Activated CD4-positive, alpha-beta T cell treated with anti-CD3 and anti-CD28 coated beads, Interleukin-2, amount 10 ng/mL, durations not matched to agents 24 days and 14 days (primary cell): ENCODE measurements around the gene NGB. TPM values are rescaled to one million over a fixed set of nuclear protein-coding genes. Genes with fewer than 3 reads are reported as not detected.
"Not testable (repeated sequence)": the region's sequence is repeated elsewhere in the genome, so short reads cannot be mapped to it uniquely, and the experiment has no call there.

Source experiments
- DNase-seq: peaks from one replicate; pipeline ENCODE4 v3.0.0; 2022
- H3K27ac Mint-ChIP-seq: one replicate; pipeline ENCODE4 v1.8.0; 2022; ENCODE audit warnings: mild to moderate bottlenecking, mixed read lengths
- H3K27me3 Mint-ChIP-seq: one replicate; pipeline ENCODE4 v1.8.0; 2022; ENCODE audit warnings: mixed read lengths
- H3K36me3 Mint-ChIP-seq: one replicate; pipeline ENCODE4 v1.8.0; 2022; ENCODE audit warnings: low read depth, mild to moderate bottlenecking, mixed read lengths
- H3K4me1 Mint-ChIP-seq: one replicate; pipeline ENCODE4 v1.8.0; 2021; ENCODE audit warnings: mixed read lengths
- H3K4me3 Mint-ChIP-seq: one replicate; pipeline ENCODE4 v1.8.0; 2022; ENCODE audit warnings: mild to moderate bottlenecking, moderate library complexity, mixed read lengths
- H3K9me3 Mint-ChIP-seq: one replicate; pipeline ENCODE4 v1.8.0; 2021; ENCODE audit warnings: mixed read lengths
- intact Hi-C: fragments of 100-400 bp; cut with micrococcal nuclease; formaldehyde crosslinking; loops from one replicate; pipeline ENCODE4 v1.15.1; 2023
- total RNA-seq: library from RNA; stranded (reverse); gene quantifications from 2 replicates; pipeline ENCODE4 v1.2.3, GENCODE V29; 2022

The NGB gene
- total RNA-seq, 1 donor from 2014 or later = not detected

GRCh38 chr14:77280921-77281320 is 9.9 kb upstream of the NGB start:
- not testable (repeated sequence) for H3K27ac Mint-ChIP-seq, H3K4me1 Mint-ChIP-seq, H3K9me3 Mint-ChIP-seq

DNA sequence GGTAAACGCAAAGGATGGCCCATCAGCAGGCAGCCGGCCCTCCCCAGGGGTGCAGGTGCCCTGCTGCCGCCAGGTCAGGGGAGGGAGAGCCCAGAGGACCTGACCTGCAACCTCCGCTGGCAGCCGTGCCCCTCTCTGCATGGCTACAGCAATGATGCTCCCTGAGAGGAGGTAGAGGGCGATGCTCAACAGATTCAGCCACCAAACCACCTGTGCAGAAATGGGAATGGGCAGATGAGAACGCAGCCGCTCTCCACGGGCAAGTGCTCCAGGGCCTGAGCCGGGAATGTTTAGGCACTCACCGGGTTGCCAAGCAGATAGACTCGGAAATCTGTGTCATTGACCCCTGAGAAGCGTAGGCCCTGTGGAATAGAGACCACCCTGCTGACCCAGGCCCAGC is 8.7 kb upstream of the NGB start:
- Mint-ChIP-seq H3K36me3 (peaks cover 5% of the 10 kb centered on the region), H3K27ac (no peak overlapping the region), H3K9me3 (no peaks in the 10 kb centered on the region), H3K4me3 (no peak overlapping the region), H3K27me3 (no peaks in the 10 kb centered on the region), H3K4me1 (no peaks in the 10 kb centered on the region)
- intact Hi-C loops = no loop called here
- DNase-seq = no peak

More at GRCh38 chr14:77280921-77281320, 9.9 kb upstream of the NGB start:
- H3K27me3 Mint-ChIP-seq, H3K4me3 Mint-ChIP-seq, intact Hi-C loops, DNase-seq, H3K36me3 Mint-ChIP-seq: not testable (repeated sequence)

DNA sequence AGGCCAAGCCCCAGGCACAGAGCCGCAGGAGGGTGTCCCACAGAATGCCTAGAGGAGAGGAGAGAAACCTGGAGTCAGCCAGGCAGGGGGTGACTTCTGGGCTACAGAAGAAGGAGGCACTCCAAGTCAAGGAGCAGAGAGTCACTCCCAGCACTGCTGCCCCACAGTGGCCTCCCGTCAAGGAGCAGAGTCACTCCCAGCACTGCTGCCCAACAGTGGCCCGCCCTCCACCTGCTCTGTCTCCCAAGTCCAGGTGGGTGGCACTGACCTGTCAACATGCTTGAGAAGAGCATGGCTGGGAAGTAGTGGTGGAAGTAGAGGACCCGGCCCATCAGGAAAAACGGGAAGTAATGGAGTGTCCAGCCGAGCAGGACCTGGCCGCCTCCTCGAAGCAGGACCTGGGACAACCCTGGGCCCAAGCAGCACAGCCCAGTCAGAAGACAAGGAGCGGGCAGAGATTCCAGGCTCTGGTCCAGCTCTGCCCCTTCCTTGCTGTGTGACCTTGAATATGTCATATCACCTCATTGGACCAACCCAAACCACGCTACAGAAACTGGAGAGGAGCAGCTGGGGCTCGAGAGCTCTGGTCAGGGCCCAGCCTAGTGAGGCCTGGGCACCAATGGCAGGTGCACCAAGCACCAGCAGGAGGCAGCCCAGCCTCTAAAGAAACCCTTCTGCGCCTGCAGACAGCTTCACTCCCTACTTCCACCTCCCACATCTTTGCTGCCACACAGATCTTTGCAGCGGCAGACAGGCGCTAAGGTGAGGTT is 7.6 kb upstream of the NGB start:
- H3K36me3 Mint-ChIP-seq = peaks cover 1% of the 10 kb centered on the region
- no peaks in the 10 kb centered on the region for H3K9me3 Mint-ChIP-seq
- DNase-seq = no peak
- H3K27me3 Mint-ChIP-seq = no peaks in the 10 kb centered on the region
- intact Hi-C loops = no loop called here
- no peak overlapping the region for H3K4me3 Mint-ChIP-seq
- H3K27ac Mint-ChIP-seq = no peak overlapping the region
- no peaks in the 10 kb centered on the region for H3K4me1 Mint-ChIP-seq

- no peaks in the 10 kb centered on the region for H3K36me3 Mint-ChIP-seq
- H3K4me1 Mint-ChIP-seq = no peaks in the 10 kb centered on the region
- peaks cover 8% of the 10 kb centered on the region for H3K27me3 Mint-ChIP-seq
- H3K27ac Mint-ChIP-seq = no peak overlapping the region
- intact Hi-C loops = no loop called here
- no peak for DNase-seq
- H3K9me3 Mint-ChIP-seq = no peaks in the 10 kb centered on the region
- no peak overlapping the region for H3K4me3 Mint-ChIP-seq
Measured at GRCh38 chr14:77276959-77277358, 6.0 kb upstream of the NGB start.

- no peak overlapping the region for H3K4me3 Mint-ChIP-seq
- H3K9me3 Mint-ChIP-seq = no peaks in the 10 kb centered on the region
- intact Hi-C loops = no loop called here
- DNase-seq = no peak
- no peak overlapping the region for H3K27ac Mint-ChIP-seq
- H3K36me3 Mint-ChIP-seq = no peaks in the 10 kb centered on the region
- peaks cover 12% of the 10 kb centered on the region for H3K27me3 Mint-ChIP-seq
- no peaks in the 10 kb centered on the region for H3K4me1 Mint-ChIP-seq
Measured at GRCh38 chr14:77276295-77276935, 5.4 kb upstream of the NGB start.

DNA sequence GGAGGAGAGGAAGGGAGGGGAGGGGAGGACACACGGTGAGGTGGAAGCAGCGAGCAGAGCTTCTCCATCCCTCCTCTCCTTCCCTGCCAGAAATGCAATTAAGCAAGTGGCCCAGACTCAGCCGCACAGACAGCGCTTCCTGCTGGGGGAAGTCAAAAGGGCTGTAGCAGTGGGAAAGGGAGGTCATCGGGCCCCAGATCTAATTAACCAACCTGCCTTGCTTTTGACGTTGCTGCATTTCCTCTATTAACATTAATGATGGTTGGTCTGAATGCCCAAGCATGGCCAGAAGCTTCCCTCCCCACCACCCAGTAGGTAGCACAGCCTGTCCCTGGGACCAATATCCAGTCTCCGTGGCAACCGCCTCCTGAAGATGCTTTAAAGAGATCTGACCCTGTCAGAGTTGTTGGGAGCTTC is 4.6 kb upstream of the NGB start:
- DNase-seq = no peak
- no peaks in the 10 kb centered on the region for H3K4me1 Mint-ChIP-seq
- no peaks in the 10 kb centered on the region for H3K36me3 Mint-ChIP-seq
- H3K27me3 Mint-ChIP-seq = peaks cover 15% of the 10 kb centered on the region
- no peak overlapping the region for H3K4me3 Mint-ChIP-seq
- H3K9me3 Mint-ChIP-seq = no peaks in the 10 kb centered on the region
- H3K27ac Mint-ChIP-seq = no peak overlapping the region
- intact Hi-C loops = no loop called here

- Mint-ChIP-seq H3K4me1 (no peaks in the 10 kb centered on the region), H3K36me3 (no peaks in the 10 kb centered on the region), H3K9me3 (no peaks in the 10 kb centered on the region), H3K27ac (no peak overlapping the region), H3K27me3 (peaks cover 18% of the 10 kb centered on the region), H3K4me3 (no peak overlapping the region)
- DNase-seq = no peak
- intact Hi-C loops = no loop called here
Measured at GRCh38 chr14:77275041-77275580, 4.1 kb upstream of the NGB start.

GRCh38 chr14:77273796-77274195 is 2.8 kb upstream of the NGB start:
- Mint-ChIP-seq H3K4me3 (no peak overlapping the region), H3K36me3 (no peaks in the 10 kb centered on the region), H3K27me3 (peaks cover 26% of the 10 kb centered on the region), H3K4me1 (no peaks in the 10 kb centered on the region), H3K27ac (no peak overlapping the region), H3K9me3 (no peaks in the 10 kb centered on the region)
- intact Hi-C loops = no loop called here
- no peak for DNase-seq

DNA sequence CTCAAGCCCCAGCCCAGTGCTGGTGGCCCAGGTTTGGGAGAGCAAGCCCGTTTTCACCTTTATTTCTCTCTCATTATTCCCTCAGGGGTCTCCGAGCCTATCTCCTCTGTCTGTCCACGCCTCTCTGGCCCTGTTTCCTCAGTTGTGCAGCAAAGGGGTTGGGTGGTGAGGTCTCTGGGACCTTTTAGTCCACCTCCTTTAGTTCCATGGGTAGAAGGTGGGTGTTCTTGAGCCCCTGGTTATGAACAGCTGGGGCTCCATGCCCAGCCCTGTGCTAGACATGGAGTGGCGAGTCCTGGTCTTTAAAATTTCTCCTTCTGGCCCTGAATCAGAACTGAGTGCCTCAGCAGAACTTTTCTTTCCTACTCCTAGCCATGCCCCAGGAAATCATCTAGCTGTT is 1.3 kb upstream of the NGB start:
- Mint-ChIP-seq H3K9me3 (peaks cover 3% of the 10 kb centered on the region), H3K27ac (no peak overlapping the region), H3K36me3 (no peaks in the 10 kb centered on the region), H3K4me3 (no peak overlapping the region), H3K27me3 (peaks cover 37% of the 10 kb centered on the region), H3K4me1 (no peaks in the 10 kb centered on the region)
- no peak for DNase-seq
- intact Hi-C loops = no loop called here

DNA sequence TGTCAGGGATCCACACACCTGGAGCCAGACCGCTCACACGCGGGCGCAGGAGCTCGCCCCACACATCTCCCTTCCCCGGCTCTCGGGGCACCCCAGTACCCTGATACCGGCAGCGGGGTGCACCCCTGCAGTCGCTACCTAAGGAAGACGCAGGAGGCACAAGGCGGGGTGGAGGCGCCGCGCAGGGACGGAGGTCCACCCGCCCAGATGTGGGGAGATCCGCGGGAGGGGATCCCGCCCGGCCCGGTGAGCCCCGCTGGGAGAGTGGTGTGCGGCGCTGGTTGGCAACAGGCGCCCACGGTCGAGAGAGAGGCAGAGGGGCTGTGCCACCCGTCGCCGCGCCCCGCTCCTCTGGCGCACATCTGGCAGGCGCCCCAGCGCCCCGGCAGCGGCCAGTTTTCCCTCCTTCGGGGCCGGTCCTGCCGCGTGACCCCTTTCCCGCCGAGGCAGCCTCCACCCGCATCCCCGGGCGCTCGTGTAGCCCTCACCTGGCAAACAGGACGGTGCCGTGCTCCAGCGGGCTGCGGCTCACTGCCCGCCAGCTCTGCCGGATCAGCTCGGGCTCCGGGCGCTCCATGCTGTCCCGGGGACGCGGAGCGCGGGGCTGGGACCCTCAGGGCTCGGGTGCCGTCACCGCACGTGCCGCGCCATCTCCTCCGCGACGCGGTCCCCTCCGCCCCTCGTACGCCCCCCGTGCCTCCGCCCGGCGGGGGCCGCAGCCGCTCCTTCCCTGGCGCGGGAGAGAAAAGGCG is 469 bp downstream of the NGB start:
- intact Hi-C loops = no loop called here
- no peak overlapping the region for H3K27ac Mint-ChIP-seq
- no peaks in the 10 kb centered on the region for H3K36me3 Mint-ChIP-seq
- no peak for DNase-seq
- peaks cover 3% of the 10 kb centered on the region for H3K9me3 Mint-ChIP-seq
- no peak overlapping the region for H3K4me3 Mint-ChIP-seq
- H3K27me3 Mint-ChIP-seq = peaks cover 37% of the 10 kb centered on the region
- no peaks in the 10 kb centered on the region for H3K4me1 Mint-ChIP-seq

GRCh38 chr14:77268989-77269600 is 1.9 kb downstream of the NGB start:
- Mint-ChIP-seq H3K27ac (no peak overlapping the region), H3K36me3 (no peaks in the 10 kb centered on the region), H3K4me3 (no peak overlapping the region), H3K27me3 (peaks cover 37% of the 10 kb centered on the region), H3K4me1 (no peaks in the 10 kb centered on the region), H3K9me3 (peaks cover 3% of the 10 kb centered on the region)
- intact Hi-C loops = no loop called here
- no peak for DNase-seq

DNA sequence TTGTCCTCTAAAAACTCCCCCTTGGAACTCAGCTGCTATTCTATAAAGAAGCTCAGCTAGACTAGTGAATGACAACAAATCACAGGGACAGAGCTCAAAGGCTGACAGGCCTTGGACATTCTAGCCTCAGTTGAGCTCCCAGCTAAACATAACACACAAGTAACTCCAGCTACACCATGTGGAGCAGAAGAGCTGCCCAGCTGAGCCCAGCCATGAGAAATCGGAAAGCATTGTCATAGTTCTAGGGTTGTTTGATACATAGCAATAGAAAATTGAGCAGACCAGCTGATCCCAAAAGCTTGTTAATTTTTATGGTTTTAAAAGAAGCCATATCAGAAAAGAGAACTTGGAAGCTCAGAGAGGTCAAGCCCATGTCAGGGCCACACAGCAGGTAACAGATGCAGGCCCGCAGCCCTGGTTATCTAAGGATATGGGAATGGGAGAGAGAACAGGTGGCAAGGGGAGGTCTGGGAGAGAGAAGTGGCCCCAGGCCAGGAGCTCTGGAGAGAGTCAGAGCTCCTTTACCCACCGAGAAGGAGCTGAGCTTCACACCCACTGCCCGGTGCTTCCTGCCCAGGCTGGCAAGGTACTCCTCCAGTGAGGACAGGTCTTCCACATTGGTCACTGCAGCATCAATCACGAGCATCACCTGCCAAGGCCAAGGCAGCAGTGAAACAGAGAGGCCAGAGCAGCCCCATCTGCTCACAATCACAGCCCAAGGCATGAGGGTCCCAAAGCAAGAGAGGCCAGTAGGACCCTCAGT is 2.9 kb downstream of the NGB start:
- no peaks in the 10 kb centered on the region for H3K36me3 Mint-ChIP-seq
- peaks cover 40% of the 10 kb centered on the region for H3K27me3 Mint-ChIP-seq
- intact Hi-C loops = no loop called here
- H3K9me3 Mint-ChIP-seq = peaks cover 3% of the 10 kb centered on the region
- no peak for DNase-seq
- H3K27ac Mint-ChIP-seq = no peak overlapping the region
- H3K4me3 Mint-ChIP-seq = no peak overlapping the region
- no peaks in the 10 kb centered on the region for H3K4me1 Mint-ChIP-seq

- no peaks in the 10 kb centered on the region for H3K4me1 Mint-ChIP-seq
- DNase-seq = no peak
- intact Hi-C loops = no loop called here
- H3K27ac Mint-ChIP-seq = no peak overlapping the region
- peaks cover 31% of the 10 kb centered on the region for H3K27me3 Mint-ChIP-seq
- H3K36me3 Mint-ChIP-seq = no peaks in the 10 kb centered on the region
- peaks cover 3% of the 10 kb centered on the region for H3K9me3 Mint-ChIP-seq
- no peak overlapping the region for H3K4me3 Mint-ChIP-seq
Measured at GRCh38 chr14:77266336-77266735, 4.7 kb downstream of the NGB start.
